Measurements from ENCODE around the gene COL1A2. TPM values are rescaled to one million over a fixed set of nuclear protein-coding genes. Genes with fewer than 3 reads are reported as not detected.

Gene COL1A2
- total RNA-seq, 6 donors from 2014 or later = 40.0 to 607 (median 204) TPM

DNA sequence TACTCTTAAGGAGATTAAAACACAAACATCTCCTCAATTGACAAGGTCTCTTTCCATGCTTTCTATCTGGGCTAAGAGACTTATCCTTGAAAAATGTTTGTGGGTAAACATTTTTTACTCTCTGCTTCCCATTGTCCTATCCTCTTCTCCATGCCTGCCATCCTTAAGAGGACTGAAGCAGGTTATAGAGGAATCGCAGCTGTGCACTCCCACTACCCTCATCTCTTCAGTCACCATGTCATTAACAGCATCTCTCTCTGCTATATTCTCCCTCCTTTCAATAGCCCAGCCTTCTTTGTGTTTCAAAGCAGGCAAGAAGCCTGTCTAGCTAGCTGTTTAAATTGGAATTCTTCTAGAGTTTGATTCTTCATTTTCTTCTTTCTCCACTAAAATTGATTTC lies 22.6 kb downstream of the COL1A2 start:
- no peak overlapping the region for H3K27ac ChIP-seq
- TF ChIP-seq, protein P1, sequence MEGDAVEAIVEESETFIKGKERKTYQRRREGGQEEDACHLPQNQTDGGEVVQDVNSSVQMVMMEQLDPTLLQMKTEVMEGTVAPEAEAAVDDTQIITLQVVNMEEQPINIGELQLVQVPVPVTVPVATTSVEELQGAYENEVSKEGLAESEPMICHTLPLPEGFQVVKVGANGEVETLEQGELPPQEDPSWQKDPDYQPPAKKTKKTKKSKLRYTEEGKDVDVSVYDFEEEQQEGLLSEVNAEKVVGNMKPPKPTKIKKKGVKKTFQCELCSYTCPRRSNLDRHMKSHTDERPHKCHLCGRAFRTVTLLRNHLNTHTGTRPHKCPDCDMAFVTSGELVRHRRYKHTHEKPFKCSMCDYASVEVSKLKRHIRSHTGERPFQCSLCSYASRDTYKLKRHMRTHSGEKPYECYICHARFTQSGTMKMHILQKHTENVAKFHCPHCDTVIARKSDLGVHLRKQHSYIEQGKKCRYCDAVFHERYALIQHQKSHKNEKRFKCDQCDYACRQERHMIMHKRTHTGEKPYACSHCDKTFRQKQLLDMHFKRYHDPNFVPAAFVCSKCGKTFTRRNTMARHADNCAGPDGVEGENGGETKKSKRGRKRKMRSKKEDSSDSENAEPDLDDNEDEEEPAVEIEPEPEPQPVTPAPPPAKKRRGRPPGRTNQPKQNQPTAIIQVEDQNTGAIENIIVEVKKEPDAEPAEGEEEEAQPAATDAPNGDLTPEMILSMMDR (IDR thresholded peaks at IDR 0.05) = no peak
- TF ChIP-seq POLR2A (IDR thresholded peaks at IDR 0.05) (no peak), POLR2AphosphoS5 (IDR thresholded peaks at IDR 0.05) (no peak)
- H3K9me3 ChIP-seq = no peaks in the 10 kb centered on the region
- DNase-seq = no peak
- no peaks in the 10 kb centered on the region for H3K4me1 ChIP-seq
- peaks cover 0 to 18% (median 1%) of the 10 kb centered on the region in 4 donors for H3K36me3 ChIP-seq
- no peaks in the 10 kb centered on the region for H3K27me3 ChIP-seq
- H3K4me3 ChIP-seq = no peak overlapping the region
- WGBS, 2 donors = 75 to 78% methylated on average over 1 of the region's 1 CpG
- no peak for ATAC-seq (ENCODE audit: low FRiP score in 2 of 2)

DNA sequence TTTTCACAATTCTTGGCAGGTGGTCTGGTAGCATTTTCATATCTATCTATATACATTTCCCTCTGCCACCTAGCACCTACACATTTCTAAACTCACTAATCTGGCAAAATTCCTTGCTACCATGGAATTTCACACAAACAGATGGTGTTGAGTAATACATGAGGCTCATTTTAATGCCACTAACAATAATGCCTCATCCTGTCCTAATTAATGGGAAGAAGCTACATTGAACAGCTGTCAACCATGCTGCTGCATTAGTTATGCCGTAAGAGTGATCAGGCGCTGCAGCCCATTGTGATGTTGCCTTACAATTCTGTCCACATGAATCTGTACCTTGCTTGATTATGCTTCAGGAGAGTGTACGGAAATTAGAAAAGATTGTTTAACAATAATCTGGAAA lies 23.2 kb downstream of the COL1A2 start:
- H3K9me3 ChIP-seq = no peaks in the 10 kb centered on the region
- DNase-seq (no peak), ATAC-seq (ENCODE audit: low FRiP score in 2 of 2) (no peak)
- TF ChIP-seq EP300 (IDR thresholded peaks at IDR 0.05) (no peak), POLR2A (IDR thresholded peaks at IDR 0.05) (no peak), POLR2AphosphoS5 (IDR thresholded peaks at IDR 0.05) (no peak)
- TF ChIP-seq, protein P1 (IDR thresholded peaks at IDR 0.05) = no peak
- H3K4me1 ChIP-seq = no peaks in the 10 kb centered on the region
- no peak overlapping the region for H3K27ac ChIP-seq
- no peak overlapping the region for H3K4me3 ChIP-seq
- H3K36me3 ChIP-seq = peaks cover 0 to 19% (median 1%) of the 10 kb centered on the region in 4 donors
- H3K27me3 ChIP-seq = no peaks in the 10 kb centered on the region
- WGBS, 2 donors = 91 to 94% methylated on average over 3 of the region's 3 CpGs

DNA sequence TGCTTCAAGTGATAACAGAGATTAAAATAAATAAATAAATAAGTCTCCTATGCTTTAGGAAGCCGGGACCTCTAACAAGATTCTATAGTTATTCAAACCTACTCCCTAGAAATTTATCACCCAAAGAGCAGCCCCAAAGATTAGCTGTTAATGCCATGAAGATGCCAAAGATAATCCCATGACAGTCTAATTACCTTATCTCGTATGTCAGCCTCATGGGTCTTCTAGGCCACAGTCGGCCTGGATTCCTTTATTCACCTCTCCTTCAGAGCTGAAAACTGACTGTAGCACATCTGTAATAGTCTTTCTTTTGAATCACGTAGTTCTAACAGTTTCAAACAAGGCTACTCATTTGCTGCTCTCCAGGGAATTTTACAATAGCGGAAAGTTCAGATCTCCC lies 24.2 kb downstream of the COL1A2 start:
- WGBS, 2 donors = 71 to 87% methylated on average over 5 of the region's 5 CpGs
- no peak for DNase-seq
- Histone ChIP-seq H3K27me3 (no peaks in the 10 kb centered on the region), H3K36me3 (peaks cover 0 to 26% (median 1%) of the 10 kb centered on the region in 4 donors), H3K9me3 (no peaks in the 10 kb centered on the region), H3K4me1 (no peaks in the 10 kb centered on the region), H3K27ac (no peak overlapping the region), H3K4me3 (no peak overlapping the region)
- no peak for TF ChIP-seq EP300 (IDR thresholded peaks at IDR 0.05)
- no peak for TF ChIP-seq POLR2A (IDR thresholded peaks at IDR 0.05)
- TF ChIP-seq, protein P1 (IDR thresholded peaks at IDR 0.05) = no peak
- no peak for TF ChIP-seq POLR2AphosphoS5 (IDR thresholded peaks at IDR 0.05)
- ATAC-seq (ENCODE audit: low FRiP score in 2 of 2) = no peak

DNA sequence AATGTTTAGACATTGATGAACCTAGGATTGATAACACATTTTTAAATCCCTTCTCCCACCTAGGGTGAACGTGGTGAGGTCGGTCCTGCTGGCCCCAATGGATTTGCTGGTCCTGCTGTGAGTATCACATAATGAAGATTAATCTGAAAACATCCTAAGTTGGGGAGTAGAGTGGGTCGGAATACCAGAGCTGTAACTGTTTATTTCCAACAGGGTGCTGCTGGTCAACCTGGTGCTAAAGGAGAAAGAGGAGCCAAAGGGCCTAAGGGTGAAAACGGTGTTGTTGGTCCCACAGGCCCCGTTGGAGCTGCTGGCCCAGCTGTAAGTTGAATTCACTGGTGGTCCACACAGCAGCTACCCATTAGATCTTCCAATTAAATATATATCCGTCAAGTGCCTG lies 25.6 kb downstream of the COL1A2 start:
- Histone ChIP-seq H3K36me3 (peaks cover 0 to 33% (median 0%) of the 10 kb centered on the region in 4 donors), H3K27ac (no peak overlapping the region), H3K27me3 (no peaks in the 10 kb centered on the region), H3K4me1 (no peaks in the 10 kb centered on the region), H3K4me3 (no peak overlapping the region), H3K9me3 (no peaks in the 10 kb centered on the region)
- no peak for ATAC-seq (ENCODE audit: low FRiP score in 2 of 2)
- TF ChIP-seq POLR2A (IDR thresholded peaks at IDR 0.05) = no peak
- TF ChIP-seq EP300 (IDR thresholded peaks at IDR 0.05) = no peak
- no peak for TF ChIP-seq POLR2AphosphoS5 (IDR thresholded peaks at IDR 0.05)
- TF ChIP-seq, protein P1 (IDR thresholded peaks at IDR 0.05) = no peak
- DNase-seq = no peak
- 76 to 89% methylated on average over 6 of the region's 6 CpGs for WGBS, 2 donors

DNA sequence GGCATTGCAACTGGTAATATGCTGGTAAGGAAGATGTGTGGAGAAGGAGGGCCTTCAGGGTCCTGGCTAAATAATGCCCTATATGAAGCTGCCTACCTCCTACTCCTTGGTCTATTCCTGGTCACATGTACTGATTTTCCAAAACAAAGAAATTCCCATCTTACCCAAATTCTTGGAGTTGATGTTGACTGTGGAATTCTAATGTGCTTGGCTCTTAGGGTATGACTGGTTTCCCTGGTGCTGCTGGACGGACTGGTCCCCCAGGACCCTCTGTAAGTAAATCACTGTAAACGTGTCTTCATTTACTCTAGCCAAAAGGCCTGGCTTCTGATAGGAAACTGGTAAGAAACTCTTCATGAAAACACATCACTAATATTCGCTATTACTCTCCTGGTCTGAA lies 27.0 kb downstream of the COL1A2 start:
- no peak overlapping the region for H3K27ac ChIP-seq
- H3K36me3 ChIP-seq = peaks cover 0 to 42% (median 0%) of the 10 kb centered on the region in 4 donors
- no peaks in the 10 kb centered on the region for H3K27me3 ChIP-seq
- no peak overlapping the region for H3K4me3 ChIP-seq
- no peak for TF ChIP-seq EP300 (IDR thresholded peaks at IDR 0.05)
- TF ChIP-seq, protein P1 (IDR thresholded peaks at IDR 0.05) = no peak
- no peak for TF ChIP-seq POLR2A (IDR thresholded peaks at IDR 0.05)
- TF ChIP-seq POLR2AphosphoS5 (IDR thresholded peaks at IDR 0.05) = no peak
- 79 to 82% methylated on average over 3 of the region's 3 CpGs for WGBS, 2 donors
- ATAC-seq (ENCODE audit: low FRiP score in 2 of 2) = no peak
- no peaks in the 10 kb centered on the region for H3K9me3 ChIP-seq
- no peak for DNase-seq
- no peaks in the 10 kb centered on the region for H3K4me1 ChIP-seq
